GM12873 (cell line): ENCODE measurements around the gene LRP5.

Source experiments
- TF ChIP-seq, protein P1 (sequence below): IDR thresholded peaks from 2 replicates; pipeline ENCODE4 v1.5.1; 2012; ENCODE audit warnings: low read depth, mild to moderate bottlenecking, moderate library complexity, low read length, control low read depth; ENCODE audit not compliant: insufficient read depth; ENCODE audit errors: missing control alignments

The LRP5 gene

DNA sequence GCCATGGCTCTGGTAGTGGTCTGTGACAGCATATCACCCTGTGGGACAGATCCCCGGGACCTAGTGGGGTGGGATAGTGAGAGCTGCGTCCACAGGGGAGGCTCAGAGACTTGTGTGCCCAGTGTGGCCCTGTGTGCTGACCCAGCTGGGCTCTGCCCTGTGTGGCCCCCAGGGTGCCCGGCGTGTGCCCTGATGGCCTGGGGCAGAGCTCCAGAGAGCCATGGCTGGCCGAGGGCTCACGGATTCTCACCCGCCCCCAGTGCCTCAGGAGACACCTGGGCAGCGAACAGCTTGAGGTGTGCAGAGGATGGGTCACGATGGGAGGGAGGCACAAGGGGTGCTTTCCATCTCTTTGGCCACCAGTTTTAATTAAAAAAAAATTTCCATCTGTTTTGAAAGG, 11.8 kb downstream of the LRP5 start:
- TF ChIP-seq, protein P1, sequence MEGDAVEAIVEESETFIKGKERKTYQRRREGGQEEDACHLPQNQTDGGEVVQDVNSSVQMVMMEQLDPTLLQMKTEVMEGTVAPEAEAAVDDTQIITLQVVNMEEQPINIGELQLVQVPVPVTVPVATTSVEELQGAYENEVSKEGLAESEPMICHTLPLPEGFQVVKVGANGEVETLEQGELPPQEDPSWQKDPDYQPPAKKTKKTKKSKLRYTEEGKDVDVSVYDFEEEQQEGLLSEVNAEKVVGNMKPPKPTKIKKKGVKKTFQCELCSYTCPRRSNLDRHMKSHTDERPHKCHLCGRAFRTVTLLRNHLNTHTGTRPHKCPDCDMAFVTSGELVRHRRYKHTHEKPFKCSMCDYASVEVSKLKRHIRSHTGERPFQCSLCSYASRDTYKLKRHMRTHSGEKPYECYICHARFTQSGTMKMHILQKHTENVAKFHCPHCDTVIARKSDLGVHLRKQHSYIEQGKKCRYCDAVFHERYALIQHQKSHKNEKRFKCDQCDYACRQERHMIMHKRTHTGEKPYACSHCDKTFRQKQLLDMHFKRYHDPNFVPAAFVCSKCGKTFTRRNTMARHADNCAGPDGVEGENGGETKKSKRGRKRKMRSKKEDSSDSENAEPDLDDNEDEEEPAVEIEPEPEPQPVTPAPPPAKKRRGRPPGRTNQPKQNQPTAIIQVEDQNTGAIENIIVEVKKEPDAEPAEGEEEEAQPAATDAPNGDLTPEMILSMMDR: no peak

DNA sequence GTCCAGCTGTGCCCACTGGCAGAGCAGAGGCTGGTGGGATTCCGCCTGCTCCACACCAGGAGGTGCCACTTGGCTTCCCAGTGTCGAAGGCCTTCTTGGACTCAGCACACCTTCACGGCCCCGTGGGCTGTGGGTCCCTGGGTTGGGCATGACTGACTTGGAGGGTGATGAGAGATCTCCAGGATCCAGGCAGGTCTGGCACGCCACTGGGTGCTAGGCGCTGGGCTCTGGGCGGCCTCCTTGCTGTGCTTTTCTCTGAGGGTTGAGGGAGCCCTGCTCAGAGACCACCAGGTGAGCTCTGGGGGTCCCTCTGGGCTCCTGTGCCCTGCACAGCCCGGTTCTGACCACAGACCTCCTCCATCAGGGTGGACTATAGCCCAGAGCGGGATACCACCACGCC, 12.3 kb downstream of the LRP5 start:
- TF ChIP-seq, protein P1: no peak

DNA sequence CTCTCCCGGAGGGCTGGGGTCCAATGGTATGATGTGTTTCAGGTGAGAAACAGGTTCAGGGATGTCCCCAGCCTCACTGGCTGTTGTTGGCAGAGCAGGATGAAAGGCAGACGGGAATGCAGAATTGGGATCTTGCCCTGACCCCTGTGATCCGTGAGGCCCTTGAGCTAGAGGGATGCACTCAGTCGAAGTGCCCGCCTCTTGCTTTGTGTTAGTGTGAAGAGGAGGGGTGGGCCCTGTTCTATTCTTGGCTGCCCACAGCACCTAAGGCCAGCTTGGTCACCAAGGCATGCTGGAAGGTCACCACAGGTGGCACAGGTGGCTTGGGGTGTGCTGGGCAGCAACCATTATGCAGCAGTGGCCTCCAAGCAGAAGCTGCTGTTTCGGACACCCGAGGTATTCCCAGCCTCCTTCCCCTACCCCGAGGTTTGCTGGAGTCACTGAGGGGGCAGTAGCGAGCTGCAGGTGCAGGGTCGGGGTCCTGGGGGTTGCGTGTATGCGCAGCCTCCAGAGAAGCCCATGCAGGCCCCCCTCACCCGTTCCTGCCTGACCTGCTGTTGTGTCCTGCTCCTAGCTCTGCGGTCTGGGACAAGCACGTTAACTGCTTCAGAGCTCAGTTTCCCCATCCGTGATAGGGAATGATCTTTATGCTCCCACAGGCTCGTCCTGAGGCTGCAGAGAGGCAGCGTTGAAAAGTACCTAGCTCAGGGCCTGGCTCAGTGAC, 13.0 kb downstream of the LRP5 start:
- TF ChIP-seq, protein P1: no peak

DNA sequence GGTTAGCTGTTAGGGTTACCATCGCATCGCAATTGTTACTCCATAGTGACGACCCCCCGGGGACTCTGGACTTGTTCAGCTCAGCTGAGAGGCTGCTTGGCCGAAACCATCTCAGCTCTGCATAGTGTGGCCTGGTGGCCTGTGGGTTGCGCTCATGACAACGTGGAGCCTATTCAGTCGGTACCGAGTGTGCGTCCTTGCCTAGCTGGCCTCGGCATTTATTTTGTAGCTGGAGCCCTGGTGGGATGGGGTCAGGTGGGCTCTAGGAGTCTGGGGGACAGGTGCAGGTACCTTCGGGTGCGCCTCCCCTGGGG, 13.5 kb downstream of the LRP5 start:
- TF ChIP-seq, protein P1: no peak

DNA sequence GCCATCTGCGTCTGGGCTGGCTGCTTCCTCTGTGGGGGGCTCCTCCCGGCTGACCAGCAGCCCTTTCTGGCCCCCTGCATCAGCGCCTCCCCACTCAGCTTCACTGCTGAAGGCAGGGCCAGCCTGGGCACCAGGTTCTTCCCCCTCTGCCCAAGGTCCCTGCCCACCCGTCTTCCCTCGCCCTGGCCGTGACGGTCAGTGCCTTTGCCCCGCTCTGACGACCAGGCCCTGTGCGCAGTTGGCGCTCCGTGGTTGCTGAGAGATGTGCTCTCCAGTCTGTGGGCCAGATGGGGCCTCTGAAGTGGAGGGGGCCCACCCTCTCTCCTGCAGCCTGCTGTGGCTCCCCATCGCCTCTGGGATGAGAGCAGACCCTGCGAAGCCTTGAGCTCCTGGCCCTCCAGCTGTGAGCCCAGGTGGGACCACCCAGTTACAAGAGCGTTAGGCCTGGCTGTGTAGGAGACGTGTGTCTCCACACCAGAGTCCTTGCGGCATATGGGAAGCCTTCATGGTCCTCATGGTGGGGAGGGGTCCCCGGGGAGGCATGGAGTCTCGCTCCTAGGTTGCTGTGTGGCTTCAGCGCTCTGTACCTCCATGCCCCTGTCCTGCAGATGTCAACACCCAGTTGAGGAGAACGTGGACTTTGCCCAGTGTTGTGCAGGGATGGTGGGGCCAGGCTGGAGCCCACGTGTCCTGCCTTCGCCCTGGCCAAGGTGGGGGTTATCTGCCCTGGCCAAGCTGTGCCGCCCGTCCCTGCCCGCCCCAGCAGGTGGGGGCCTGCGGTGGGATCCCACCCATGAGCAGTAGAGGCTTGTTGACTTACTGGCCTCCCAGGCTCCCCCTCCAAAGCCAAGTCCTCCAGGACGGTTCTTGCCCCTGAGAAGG, 14.2 kb downstream of the LRP5 start:
- TF ChIP-seq, protein P1: no peak

DNA sequence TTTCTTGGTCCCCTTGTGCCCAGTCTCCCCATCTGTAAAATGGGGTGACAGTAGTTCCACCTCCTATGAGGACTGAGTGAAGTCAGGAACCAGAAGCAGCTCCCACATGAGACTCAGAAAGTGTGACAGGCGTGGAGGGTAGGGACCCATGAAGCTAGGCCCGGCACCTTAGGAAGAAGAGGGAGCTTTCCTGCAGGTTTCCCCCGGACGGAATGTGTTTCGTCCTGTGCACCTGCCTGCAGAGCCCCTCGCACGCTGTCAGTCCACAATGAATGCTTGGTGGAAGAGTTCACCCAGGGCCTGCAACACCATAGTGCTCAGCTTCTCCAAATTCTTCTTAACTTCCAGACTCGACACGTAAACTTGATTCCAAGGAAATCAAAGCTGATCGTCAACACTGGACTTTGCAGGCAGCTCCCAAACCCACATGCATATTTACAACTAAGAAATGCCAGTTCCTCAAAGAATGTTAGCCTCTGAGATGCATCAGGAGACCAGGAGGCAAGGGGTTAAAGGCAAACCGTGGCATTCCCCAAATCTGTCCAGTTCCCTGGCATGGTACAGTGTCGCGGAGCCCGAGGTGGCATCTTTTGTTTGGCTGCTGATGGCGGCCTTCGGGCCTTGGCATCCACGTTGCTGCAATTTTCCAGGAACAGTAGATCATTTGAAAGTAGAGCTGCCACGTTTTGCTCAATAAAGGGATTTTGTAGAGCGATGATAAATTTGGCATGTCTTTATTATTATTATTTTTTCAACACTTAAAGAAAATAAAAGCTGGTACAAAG, 15.4 kb downstream of the LRP5 start:
- TF ChIP-seq, protein P1: no peak
